Stimulated activated CD4-positive, alpha-beta T cell treated with anti-CD3 and anti-CD28 coated beads, Interleukin-12 subunit alpha, Interleukin-12 subunit beta, amount 100 ng/mL, for 4 hours (primary cell): ENCODE measurements around the gene RBM43.
"Not testable (repeated sequence)": the region's sequence is repeated elsewhere in the genome, so short reads cannot be mapped to it uniquely, and the experiment has no call there.

Source experiments
- DNase-seq: peaks from one replicate; pipeline ENCODE4 v3.0.0-alpha.2; 2020

RBM43 gene

GRCh38 chr2:151267537-151267936 is 5.9 kb upstream of the RBM43 start:
- no peak for DNase-seq

DNA sequence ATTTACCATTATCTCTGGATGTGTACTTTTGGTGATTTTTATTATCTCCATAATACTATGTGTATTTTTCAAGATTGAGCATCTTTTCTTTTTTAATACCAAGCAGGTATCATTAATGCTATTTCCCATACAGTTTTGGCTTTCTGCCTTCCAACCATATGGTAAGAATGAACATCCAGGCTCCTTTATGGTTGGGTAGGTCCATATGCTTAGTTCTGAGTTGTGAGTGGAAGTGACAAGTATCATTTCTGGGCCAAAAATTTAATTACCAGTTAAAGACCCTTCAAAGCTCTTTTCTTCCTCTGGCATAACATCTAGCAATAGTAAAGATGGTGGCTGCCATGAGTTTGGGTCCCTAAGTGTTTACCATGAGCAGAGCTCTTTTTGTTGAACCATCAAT is 4.3 kb upstream of the RBM43 start:
- DNase-seq: no peak

GRCh38 chr2:151264157-151264825 is 2.6 kb upstream of the RBM43 start:
- no peak for DNase-seq

DNA sequence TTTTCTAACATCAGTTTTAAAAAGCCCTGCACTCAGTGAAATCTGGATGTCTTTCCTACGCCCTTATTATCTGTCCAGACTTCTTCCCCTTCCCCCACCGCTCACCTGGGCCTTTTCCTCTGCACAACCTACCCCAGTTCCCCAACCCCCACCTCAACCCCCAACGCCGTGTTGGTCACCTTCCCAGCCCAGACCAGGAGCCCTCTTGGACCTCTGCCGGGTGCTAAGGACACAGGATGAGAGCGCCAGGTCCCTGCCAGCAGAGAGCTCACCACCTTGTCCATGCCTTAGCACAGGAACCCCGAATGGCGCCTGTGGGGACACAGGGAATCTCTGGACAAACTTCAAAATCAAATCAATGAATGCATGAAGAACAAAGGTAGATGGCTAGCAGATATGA is 966 bp upstream of the RBM43 start:
- DNase-seq: no peak

DNA sequence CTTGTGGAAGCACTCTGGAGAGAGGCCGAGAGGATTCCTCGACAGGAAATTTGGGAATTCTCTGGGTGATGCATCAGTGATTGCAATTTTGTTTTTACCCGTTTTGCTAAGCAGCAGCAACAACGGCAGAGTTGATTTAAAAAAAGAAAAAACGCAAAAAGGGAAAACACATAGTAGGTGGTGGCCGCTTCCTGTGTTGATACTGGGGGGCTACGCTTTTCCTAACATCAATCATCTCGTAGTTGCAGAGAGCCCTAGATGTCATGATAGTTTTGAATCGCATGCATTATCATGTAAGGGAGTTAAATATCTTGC is 271 bp upstream of the RBM43 start:
- DNase-seq: no peak

DNA sequence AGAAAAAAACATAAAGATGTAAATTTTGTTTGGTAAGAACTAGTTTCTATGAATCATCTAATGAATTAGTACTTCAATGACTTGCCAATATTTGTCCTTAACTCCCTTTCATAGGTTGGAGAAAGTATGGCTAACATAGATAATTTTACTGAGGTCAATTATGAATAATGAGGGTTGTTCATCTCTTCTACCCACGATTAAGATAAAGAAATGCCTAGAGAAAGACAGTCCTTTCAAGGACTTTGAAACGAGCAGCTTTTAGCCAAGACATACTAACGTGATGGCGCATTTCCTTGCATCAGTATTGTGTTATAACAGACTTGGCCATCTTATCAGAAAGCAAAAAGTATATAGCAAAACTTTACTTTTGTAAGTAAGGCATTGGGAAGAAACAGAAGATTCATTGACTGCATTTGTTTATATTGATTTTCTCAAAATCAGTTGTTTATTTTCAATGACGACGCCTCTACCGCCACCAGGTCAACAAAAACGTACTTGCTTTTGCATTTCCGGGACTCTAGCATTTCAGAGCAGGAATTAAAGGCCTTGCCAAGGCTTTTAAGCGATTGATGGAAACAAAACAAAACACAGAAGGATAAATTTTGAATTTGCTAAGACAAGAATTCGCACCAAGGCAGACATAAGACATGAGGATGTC is 961 bp downstream of the RBM43 start:
- DNase-seq: no peak

GRCh38 chr2:151258121-151258520 is 3.5 kb downstream of the RBM43 start:
- no peak for DNase-seq

DNA sequence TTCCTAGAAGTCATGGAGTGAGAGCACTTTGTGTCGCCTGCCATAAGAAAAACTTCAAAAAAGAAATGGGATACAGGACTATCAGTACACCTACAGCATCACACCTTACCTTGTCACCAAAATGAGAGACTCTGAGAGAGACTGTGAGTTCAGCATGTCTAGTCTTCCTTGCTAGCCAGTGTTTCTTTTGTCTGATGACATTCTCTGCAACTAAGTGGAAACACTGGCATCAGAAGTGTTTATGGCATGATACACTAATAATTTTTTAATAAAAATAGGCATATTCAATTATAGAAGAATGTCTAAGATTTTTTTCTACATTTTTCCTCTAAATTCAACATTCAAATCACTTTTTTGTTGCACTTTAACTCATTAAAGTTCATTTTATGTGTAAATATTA is 9.0 kb downstream of the RBM43 start:
- no peak for DNase-seq

DNA sequence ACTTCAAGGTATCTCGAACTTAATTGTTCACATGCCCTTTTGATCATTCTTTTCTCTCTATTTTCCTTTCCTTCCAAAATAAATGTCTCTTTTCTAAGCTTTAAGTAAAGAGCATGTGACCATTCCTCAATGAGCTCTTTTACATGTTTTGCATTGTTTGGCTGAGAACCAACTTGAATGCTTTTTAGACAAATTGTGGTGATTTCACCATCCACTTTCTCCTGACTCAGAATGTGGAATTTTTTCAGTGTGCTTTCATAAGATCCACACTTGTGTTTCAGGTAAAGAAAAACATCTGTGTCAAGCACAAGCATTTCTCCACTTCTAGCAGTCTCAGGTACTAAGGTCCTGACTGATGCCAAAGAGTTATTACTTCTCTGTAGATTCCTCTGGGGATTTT is 10.7 kb downstream of the RBM43 start:
- no peak for DNase-seq

DNA sequence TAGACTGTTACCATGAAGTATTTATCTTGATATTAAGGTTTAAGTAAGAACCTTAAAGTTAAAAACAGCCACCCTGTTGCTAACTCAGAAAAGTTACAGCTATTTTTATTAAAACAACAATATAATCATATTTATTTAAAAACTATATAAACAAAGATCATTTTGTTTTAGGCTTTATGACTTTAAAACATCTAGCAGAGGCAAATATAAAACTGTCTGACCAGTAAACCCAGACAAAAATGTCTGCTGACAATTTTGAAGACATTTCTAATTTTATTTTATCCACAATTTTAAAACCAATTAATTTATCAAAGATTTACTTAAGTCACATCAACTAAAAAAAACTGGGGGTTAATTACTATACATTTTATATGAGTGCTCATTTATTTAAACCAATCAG is 14.2 kb downstream of the RBM43 start:
- no peak for DNase-seq

DNA sequence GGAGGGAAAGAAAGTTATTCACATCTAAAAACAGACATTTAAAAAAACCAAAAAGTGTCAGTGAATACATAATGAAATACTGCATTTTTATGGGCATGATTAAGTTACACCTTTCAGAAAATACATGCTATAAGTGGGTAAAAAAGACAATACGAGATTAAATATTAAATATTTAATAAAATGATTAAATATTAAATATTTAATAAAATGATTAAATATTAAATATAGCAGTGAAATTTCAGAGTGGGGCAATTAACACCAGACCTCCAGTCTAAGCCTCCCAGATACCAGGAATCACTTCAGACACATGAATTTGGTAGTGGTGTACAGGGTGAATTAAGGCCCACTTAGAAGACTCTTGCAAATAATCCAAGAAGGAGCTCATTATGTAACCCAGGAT is 15.5 kb downstream of the RBM43 start:
- no peak for DNase-seq

DNA sequence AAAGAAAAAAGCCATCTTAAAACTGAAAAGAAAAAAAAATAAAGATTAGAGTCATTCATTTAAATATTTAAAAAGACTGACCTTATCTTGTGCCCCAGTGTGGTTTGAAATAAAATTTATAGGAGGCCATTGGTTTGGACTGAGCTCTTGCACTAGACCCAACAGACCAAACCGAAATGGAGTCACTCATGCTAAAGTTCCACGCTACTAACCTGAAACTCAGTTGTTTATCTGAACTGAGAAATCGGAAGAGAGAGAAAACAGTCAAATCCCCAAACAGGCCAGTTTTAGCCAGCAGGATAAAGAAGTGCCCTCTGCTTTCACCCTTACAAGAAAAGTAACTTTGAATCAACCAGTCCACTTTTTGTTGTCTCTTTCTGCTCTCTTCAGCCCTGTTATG is 18.2 kb downstream of the RBM43 start:
- no peak for DNase-seq

- no peak for DNase-seq
Measured at GRCh38 chr2:151241224-151241623, 20.4 kb downstream of the RBM43 start.

- no peak for DNase-seq
Measured at GRCh38 chr2:151240433-151240832, 21.2 kb downstream of the RBM43 start.

DNA sequence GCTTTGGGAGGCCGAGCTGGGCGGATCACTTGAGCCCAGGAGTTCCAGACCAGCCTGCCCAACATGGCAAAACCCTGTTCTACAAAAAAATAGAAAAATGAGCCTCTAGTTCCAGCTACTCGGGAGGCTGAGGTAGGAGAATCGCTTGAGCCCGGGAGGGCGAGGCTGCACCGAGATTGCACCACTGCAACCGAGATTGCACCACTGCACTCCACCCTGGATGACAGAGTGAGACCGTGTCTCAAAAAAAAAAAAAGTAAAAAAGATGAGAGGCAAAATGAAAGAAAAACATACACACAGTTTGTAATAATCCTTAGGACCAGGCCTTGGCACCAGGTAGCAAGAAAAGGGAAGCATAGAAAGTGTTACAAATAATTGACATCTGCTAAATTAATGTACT is 22.0 kb downstream of the RBM43 start:
- no peak for DNase-seq

DNA sequence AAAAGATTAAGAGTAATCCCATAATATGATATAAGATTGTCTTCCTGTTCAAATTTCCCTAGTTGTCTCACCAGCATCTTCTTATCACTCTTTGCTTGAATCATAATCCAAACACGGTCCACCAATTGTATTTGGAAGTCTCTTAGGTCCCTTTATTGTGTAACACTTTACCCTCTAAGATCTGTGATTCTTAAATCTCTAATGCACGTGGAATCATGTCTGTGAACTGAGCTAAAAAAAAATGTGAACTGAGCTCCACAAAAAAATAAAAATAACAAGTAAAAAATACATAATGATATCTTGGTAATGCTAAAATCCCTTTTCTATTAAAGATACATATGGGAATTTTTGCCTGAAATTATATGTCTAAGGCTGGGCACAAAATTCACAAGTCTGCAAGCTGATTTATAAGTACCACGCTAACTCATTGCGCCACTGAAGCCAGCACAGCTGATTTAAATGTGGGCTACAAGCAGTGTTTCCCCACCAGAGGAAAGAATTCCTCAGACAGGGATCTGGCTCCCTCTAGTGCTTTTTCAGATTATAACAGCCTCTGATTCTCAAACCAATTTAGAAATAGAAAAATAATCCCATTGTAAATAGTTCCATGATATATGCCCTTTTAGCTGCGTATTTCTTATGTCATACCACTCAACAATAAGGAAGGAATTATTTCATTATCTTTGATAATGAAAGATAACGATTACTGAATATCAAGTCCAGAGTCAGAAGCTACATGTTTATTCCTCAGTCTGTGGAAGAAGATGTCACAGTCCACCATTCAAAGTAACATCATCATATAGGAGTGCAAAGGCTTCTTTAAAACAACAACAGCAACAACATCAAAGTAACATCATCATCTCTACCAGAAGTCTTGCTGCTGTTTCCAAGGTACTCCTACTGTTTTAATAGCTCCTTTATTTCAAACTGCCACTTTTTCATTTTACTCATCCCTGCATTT is 22.9 kb downstream of the RBM43 start:
- DNase-seq: no peak

- DNase-seq: no peak
Measured at GRCh38 chr2:151237422-151238025, 24.1 kb downstream of the RBM43 start.

- not testable (repeated sequence) for DNase-seq
Measured at GRCh38 chr2:151233760-151234159, 27.9 kb downstream of the RBM43 start.

DNA sequence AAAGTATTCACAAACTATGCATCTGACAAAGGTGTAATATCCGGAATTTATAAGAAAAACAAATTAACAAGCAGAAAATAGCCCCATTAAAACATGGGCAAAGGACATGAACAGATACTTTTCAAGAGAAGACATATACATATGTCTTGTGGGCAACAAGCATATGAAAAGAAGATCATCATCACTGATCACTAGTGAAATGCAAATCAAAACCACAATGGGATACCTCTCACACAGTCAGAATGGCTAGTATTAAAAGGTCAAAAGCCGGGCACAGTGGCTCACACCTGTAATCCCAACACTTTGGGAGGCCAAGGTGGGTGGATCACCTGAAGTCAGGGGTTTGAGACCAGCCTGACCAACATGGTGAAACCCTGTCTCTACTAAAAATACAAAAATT is 28.4 kb downstream of the RBM43 start:
- not testable (repeated sequence) for DNase-seq

DNA sequence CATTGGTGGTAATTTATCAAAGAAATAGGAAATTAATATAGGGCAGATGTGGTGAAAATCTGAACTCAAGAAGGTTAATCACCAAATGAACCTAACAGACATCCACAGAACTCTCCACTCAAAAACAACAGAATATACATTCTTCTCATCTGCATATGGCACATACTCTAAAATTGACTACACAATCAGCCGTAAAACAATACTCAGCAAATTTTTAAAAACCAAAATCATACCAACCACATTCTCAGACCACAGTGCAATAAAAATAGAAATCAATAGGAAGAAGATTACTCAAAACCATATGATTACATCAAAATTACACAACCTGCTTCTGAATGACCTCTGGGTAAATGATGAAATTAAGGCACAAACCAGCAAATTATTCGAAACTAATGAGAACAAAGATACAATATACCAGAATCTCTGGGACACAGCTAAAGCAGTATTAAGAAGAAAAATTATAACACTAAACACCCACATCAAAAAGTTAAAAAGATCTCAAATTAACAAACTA is 31.0 kb downstream of the RBM43 start:
- DNase-seq: no peak

DNA sequence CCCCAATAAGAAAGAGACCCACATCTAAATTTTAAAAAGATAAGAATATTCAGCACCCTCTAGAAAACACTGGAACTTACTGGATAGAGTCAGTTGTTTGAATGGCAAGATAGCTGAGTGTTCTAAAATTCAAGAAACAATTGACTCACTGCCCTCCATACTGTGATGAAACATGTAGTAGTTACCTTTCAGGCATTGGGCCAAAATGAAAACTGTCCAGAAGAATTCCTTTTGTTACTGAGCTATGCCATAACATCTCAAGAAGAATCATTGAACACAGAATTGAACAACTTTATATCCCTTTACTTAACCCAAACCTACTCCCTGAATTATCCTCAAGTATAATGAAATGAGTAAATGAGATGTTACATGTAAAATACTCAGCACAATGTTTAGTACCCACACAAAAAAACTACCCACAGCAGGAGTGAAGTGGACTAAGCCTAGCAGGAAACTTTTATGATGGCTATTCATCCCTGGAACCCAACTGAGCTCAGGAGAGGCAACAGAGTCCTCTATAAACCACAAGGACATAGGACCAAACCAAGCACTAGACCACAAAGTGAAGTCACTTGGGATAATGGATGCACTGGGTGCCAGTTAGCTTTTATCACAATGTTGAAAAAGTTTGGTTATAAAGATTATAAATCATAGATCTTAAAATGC is 32.7 kb downstream of the RBM43 start:
- no peak for DNase-seq

GRCh38 chr2:151217343-151217742 is 44.3 kb downstream of the RBM43 start:
- DNase-seq: no peak

DNA sequence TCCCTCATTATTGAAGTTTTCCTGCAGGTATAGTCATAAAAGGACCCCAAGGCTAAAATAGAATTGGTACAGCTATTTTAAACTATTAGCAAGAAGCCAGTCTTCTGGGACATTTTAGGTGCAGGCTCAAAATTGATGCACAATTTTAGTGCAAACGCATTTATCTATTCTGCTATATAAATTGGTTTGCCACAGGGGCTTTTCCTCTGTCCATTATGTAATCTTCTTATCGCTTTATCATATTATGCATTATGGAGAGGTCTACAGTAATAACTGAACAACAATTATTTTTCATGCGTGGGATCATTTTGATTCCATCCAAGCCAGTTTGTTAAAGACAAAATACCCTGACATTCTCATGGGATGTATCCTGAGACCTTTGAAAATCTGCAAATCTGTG is 54.6 kb downstream of the RBM43 start:
- no peak for DNase-seq
